Body of pancreas (tissue), 4 donors: ENCODE data around the gene GINS1. TPM values are rescaled to one million over a fixed set of nuclear protein-coding genes. Genes with fewer than 3 reads are reported as not detected.

Experiments
- ATAC-seq: fragments of 150-250 bp; one replicate; pipeline ENCODE4 v1.9.1; 2016
- DNase-seq, 4 donors: peaks; one replicate each; pipeline ENCODE4 v3.0.0-alpha.2; 2019
- H3K27ac ChIP-seq, 4 donors: fragments of 200-600 bp; sonication (generic); 1 replicate in 3 of 4; 2 replicates in 1 of 4; pipeline versions ENCODE4 v1.5.1 to v1.6.1; 2016 to 2019; ENCODE audit warnings: mild to moderate bottlenecking in 1 of 4, mixed read lengths in 1 of 4, moderate library complexity in 1 of 4
- H3K27me3 ChIP-seq, 2 donors: fragments of 200-600 bp; sonication (generic); one replicate each; pipeline ENCODE4 v1.6.0; 2016; ENCODE audit warnings: mild to moderate bottlenecking in 1 of 2
- H3K36me3 ChIP-seq, 2 donors: fragments of 200-600 bp; sonication (generic); replicated peaks in 1 of 2; 2 replicates each; pipeline ENCODE4 v1.5.1; 2016; ENCODE audit warnings: low read depth in 2 of 2; ENCODE audit not compliant: insufficient read depth in 1 of 2
- H3K4me1 ChIP-seq: fragments of 200-600 bp; sonication (generic); one replicate; pipeline ENCODE4 v1.6.0; 2016
- H3K4me3 ChIP-seq, 2 donors: fragments of 200-600 bp; sonication (generic); 1 replicate in 1 of 2; 2 replicates in 1 of 2; pipeline ENCODE4 v1.5.1; 2016 to 2019
- H3K9me3 ChIP-seq, 3 donors: fragments of 200-600 bp; sonication (generic); 1 replicate in 2 of 3; 2 replicates in 1 of 3; pipeline ENCODE4 v1.5.1; 2016
- CTCF ChIP-seq, 7 experiments: fragments of 450-650 bp in 4 of 7; fragments of 200-600 bp in 3 of 7; sonication (generic) in 3 of 7; IDR thresholded peaks; one replicate each; pipeline ENCODE4 v1.5.1; 2016 to 2019; ENCODE audit warnings: antibody characterized with exemption in 7 of 7
- POLR2A ChIP-seq, 3 donors: fragments of 450-650 bp; IDR thresholded peaks; one replicate each; pipeline ENCODE4 v1.6.1; 2016; ENCODE audit warnings: antibody characterized with exemption in 3 of 3, mild to moderate bottlenecking in 2 of 3
- WGBS, 2 donors: methylation state at CpG; one replicate each; pipeline ENCODE4 v1.1.5; 2017; 5-methylcytosine and 5-hydroxymethylcytosine counted together
- intact Hi-C: fragments of 100-400 bp; cut with DNase I; formaldehyde crosslinking; loops from one replicate; pipeline ENCODE4 v1.15.1; 2023
- total RNA-seq, 2 donors: library from RNA; depleted of rRNA; stranded (reverse); fragments of >200 nt; gene quantifications; one replicate each; pipeline ENCODE4 v1.1.0, GENCODE V29; 2016

Gene GINS1
- total RNA-seq, 2 donors from 2014 or later, result 0.78 to 0.99 TPM

- Histone ChIP-seq H3K4me3 (no peak overlapping the region), H3K27ac (no peak overlapping the region), H3K4me1 (no peaks in the 10 kb centered on the region), H3K9me3 (no peaks in the 10 kb centered on the region), H3K27me3 (no peaks in the 10 kb centered on the region), H3K36me3 (no peaks in the 10 kb centered on the region)
- TF ChIP-seq POLR2A (IDR thresholded peaks at IDR 0.05) (no peak), CTCF (IDR thresholded peaks at IDR 0.05) (no peak)
- ATAC-seq, result no peak
- no peak for DNase-seq
- WGBS, 2 donors, result 88 to 90% methylated on average over 6 to 12 of the region's 12 CpGs
- intact Hi-C loops, result no loop called here
Measured at GRCh38 chr20:25481918-25482253, 74.4 kb downstream of the GINS1 start.

GRCh38 chr20:25483431-25484132 is 76.1 kb downstream of the GINS1 start:
- intact Hi-C loops, result no loop called here
- no peaks in the 10 kb centered on the region for H3K4me1 ChIP-seq
- no peaks in the 10 kb centered on the region for H3K9me3 ChIP-seq
- no peak overlapping the region for H3K4me3 ChIP-seq
- H3K27me3 ChIP-seq, result no peaks in the 10 kb centered on the region
- no peaks in the 10 kb centered on the region for H3K36me3 ChIP-seq
- TF ChIP-seq POLR2A (IDR thresholded peaks at IDR 0.05) (no peak), CTCF (IDR thresholded peaks at IDR 0.05) (no peak)
- H3K27ac ChIP-seq, result no peak overlapping the region
- DNase-seq (no peak), ATAC-seq (no peak)
- WGBS, 2 donors, result 77 to 92% methylated on average over 9 to 14 of the region's 14 CpGs

- Histone ChIP-seq H3K9me3 (no peaks in the 10 kb centered on the region), H3K36me3 (no peaks in the 10 kb centered on the region), H3K4me1 (no peaks in the 10 kb centered on the region), H3K27me3 (no peaks in the 10 kb centered on the region), H3K4me3 (no peak overlapping the region), H3K27ac (no peak overlapping the region)
- intact Hi-C loops, result no loop called here
- TF ChIP-seq CTCF (IDR thresholded peaks at IDR 0.05) (no peak), POLR2A (IDR thresholded peaks at IDR 0.05) (no peak)
- WGBS, 2 donors, result 86 to 93% methylated on average over 9 of the region's 9 CpGs
- DNase-seq, result no peak
- ATAC-seq, result no peak
Measured at GRCh38 chr20:25484224-25484846, 76.9 kb downstream of the GINS1 start.

- intact Hi-C loops, result no loop called here
- no peak for TF ChIP-seq POLR2A (IDR thresholded peaks at IDR 0.05)
- TF ChIP-seq CTCF (IDR thresholded peaks at IDR 0.05), result no peak
- no peaks in the 10 kb centered on the region for H3K27me3 ChIP-seq
- no peak for ATAC-seq
- no peak overlapping the region for H3K4me3 ChIP-seq
- no peaks in the 10 kb centered on the region for H3K9me3 ChIP-seq
- H3K4me1 ChIP-seq, result no peaks in the 10 kb centered on the region
- no peak overlapping the region for H3K27ac ChIP-seq
- DNase-seq, result no peak
- 50 to 51% methylated on average over 12 of the region's 12 CpGs for WGBS, 2 donors
- H3K36me3 ChIP-seq, result no peaks in the 10 kb centered on the region
Measured at GRCh38 chr20:25484911-25485511, 77.5 kb downstream of the GINS1 start.
